PC-3 (cell line): ENCODE measurements around the gene SLC6A17. TPM values are rescaled to one million over a fixed set of nuclear protein-coding genes. Genes with fewer than 3 reads are reported as not detected.

Experiments
- ATAC-seq: fragments of 200-7000 bp; cut with Tn5 transposase; 2 replicates; pipeline ENCODE4 v1.9.1; 2020; ENCODE audit warnings: mild to moderate bottlenecking, moderate library complexity
- BruUV-seq: library from RNA; stranded (reverse); fragments of 400-500 nt; replicated peaks from 2 replicates; lab custom pipeline; 2021; lab: Mats Ljungman, UMichigan
- CTCF ChIA-PET: fragments of 300-600 bp; sonication (Branson Sonifier 250); formaldehyde crosslinking; loops from one replicate; lab custom pipeline; 2022; ENCODE audit warnings: antibody characterized with exemption; lab: Charles Lee
- POLR2A ChIA-PET: fragments of 300-600 bp; sonication (Branson Sonifier 250); formaldehyde crosslinking; loops from one replicate; lab custom pipeline; 2022; ENCODE audit warnings: antibody characterized with exemption; ENCODE audit not compliant: unreplicated experiment; lab: Charles Lee
- DNase-seq: peaks from one replicate; pipeline ENCODE4 v3.0.0-alpha.2; 2015
- H2AFZ ChIP-seq: fragments of 300-600 bp; sonication (generic); 2 replicates; pipeline ENCODE4 v1.6.0; 2016; ENCODE audit warnings: antibody characterized with exemption, low read length
- H3F3A ChIP-seq: fragments of 300-600 bp; sonication (generic); one replicate; pipeline ENCODE4 v1.6.0; 2017; ENCODE audit warnings: antibody characterized with exemption, low read length, control low read depth, mild to moderate bottlenecking; ENCODE audit not compliant: unreplicated experiment
- H3K27ac ChIP-seq: fragments of 300-600 bp; sonication (generic); 2 replicates; pipeline ENCODE4 v1.5.1; 2016; ENCODE audit warnings: mild to moderate bottlenecking, low read length
- H3K27me3 ChIP-seq: fragments of 300-600 bp; sonication (generic); 2 replicates; pipeline ENCODE4 v1.6.1; 2016; ENCODE audit warnings: low read length, mixed read lengths
- H3K36me3 ChIP-seq: fragments of 300-600 bp; sonication (generic); 2 replicates; pipeline ENCODE4 v1.6.1; 2016; ENCODE audit warnings: low read depth, mixed run types, low read length, mixed read lengths
- H3K4me1 ChIP-seq: fragments of 300-600 bp; sonication (generic); 2 replicates; pipeline ENCODE4 v1.5.1; 2016; ENCODE audit warnings: low read length; ENCODE audit not compliant: insufficient read depth
- H3K4me2 ChIP-seq: fragments of 300-600 bp; sonication (generic); 2 replicates; pipeline ENCODE4 v1.6.0; 2016; ENCODE audit warnings: low read length
- H3K4me3 ChIP-seq: fragments of 300-600 bp; sonication (generic); 2 replicates; pipeline ENCODE4 v1.5.1; 2016; ENCODE audit warnings: mild to moderate bottlenecking, low read length, mixed read lengths
- H3K79me2 ChIP-seq: fragments of 300-600 bp; sonication (generic); 2 replicates; pipeline ENCODE4 v1.6.1; 2017; ENCODE audit warnings: low read length, mixed read lengths
- H3K9ac ChIP-seq: fragments of 300-600 bp; sonication (generic); 2 replicates; pipeline ENCODE4 v1.6.0; 2016; ENCODE audit warnings: mild to moderate bottlenecking, low read length
- H3K9me2 ChIP-seq: fragments of 300-600 bp; sonication (generic); replicated peaks from 2 replicates; pipeline ENCODE4 v1.6.1; 2016; ENCODE audit warnings: mixed run types, low read length, mixed read lengths
- H3K9me3 ChIP-seq: fragments of 300-600 bp; sonication (generic); 2 replicates; pipeline ENCODE4 v1.6.1; 2016; ENCODE audit warnings: low read length, mixed read lengths
- H4K20me1 ChIP-seq: fragments of 300-600 bp; sonication (generic); 2 replicates; pipeline ENCODE4 v1.6.1; 2016; ENCODE audit warnings: low read length, mixed read lengths
- EZH2 ChIP-seq: fragments of 300-600 bp; sonication (generic); IDR thresholded peaks from one replicate; pipeline ENCODE4 v1.6.1; 2017; ENCODE audit warnings: antibody characterized with exemption, mild to moderate bottlenecking, low read length; ENCODE audit not compliant: unreplicated experiment
- EZH2phosphoT487 ChIP-seq: fragments of 300-600 bp; sonication (generic); IDR thresholded peaks from 2 replicates; pipeline ENCODE4 v1.6.1; 2018; ENCODE audit warnings: mild to moderate bottlenecking, antibody characterized with exemption, low read length, borderline replicate concordance
- intact Hi-C: fragments of 100-400 bp; cut with micrococcal nuclease; formaldehyde crosslinking; loops from 2 replicates; pipeline ENCODE4 v1.9.0; 2023
- total RNA-seq: library from RNA; depleted of rRNA; stranded (reverse); fragments of >200 nt; gene quantifications from 2 replicates; pipeline ENCODE4 v1.2.3, GENCODE V29; 2014
- TF ChIP-seq, protein P1 (sequence below): fragments of 300-600 bp; sonication (generic); conservative IDR thresholded peaks from 2 replicates; pipeline ENCODE4 v1.5.1; 2017; ENCODE audit warnings: antibody characterized with exemption, low read depth, mild to moderate bottlenecking, low read length

Gene SLC6A17
- total RNA-seq, 1 experiment from 2014 or later: not detected

DNA sequence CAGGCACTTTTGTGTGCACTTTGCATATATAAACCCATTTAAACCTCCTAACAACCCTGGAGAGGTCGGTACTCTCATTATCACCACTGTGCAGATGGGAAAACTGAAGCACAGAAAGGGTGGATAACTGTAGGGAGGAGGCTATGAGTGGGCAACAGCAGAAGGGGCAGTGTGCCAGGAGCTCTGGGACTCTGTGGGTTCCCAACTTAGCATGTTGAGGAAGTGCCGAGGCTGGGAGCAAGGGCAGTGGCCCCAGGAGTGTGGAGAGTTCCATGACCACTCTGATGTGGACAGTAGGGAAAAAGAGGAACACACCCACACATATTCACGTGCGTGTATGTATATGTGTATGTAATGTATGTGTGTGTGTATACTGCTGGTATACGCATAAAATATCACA lies 34.2 kb downstream of the SLC6A17 start:
- BruUV-seq: no TSS peak

DNA sequence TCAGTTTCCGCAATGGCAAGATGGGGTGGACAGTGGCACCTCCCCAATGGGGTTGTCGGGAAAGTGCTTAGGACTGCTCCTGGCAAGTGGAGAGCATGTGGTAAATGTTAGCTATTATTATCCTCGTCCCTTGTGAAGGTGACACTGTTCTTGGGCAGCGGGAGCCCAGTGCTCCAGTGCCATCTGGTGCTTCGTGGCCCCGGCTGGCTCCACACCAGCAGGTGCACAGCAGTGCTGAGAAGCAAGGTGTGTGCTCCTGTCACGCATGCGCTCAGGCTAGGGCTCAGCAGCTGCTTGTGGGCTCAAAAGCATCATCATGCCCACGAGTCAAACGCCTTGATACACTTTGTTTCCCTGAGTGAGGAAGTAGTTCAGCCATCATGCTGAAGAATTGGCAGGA lies 34.9 kb downstream of the SLC6A17 start:
- Histone ChIP-seq H4K20me1 (no peaks in the 10 kb centered on the region), H3F3A (no peaks in the 10 kb centered on the region), H3K4me3 (no peak overlapping the region), H3K9me2 (no peaks in the 10 kb centered on the region), H3K27me3 (peaks cover 38% of the 10 kb centered on the region), H3K36me3 (no peaks in the 10 kb centered on the region), H2AFZ (no peak overlapping the region), H3K27ac (no peak overlapping the region), H3K4me1 (peaks cover 21% of the 10 kb centered on the region), H3K9me3 (no peaks in the 10 kb centered on the region), H3K4me2 (no peak overlapping the region), H3K9ac (no peak overlapping the region), H3K79me2 (no peaks in the 10 kb centered on the region)
- BruUV-seq: no TSS peak
- intact Hi-C loops: no loop called here
- ChIA-PET POLR2A (no interaction called here), CTCF (no interaction called here)
- TF ChIP-seq EZH2: no peak
- TF ChIP-seq EZH2phosphoT487: no peak
- TF ChIP-seq, protein P1, sequence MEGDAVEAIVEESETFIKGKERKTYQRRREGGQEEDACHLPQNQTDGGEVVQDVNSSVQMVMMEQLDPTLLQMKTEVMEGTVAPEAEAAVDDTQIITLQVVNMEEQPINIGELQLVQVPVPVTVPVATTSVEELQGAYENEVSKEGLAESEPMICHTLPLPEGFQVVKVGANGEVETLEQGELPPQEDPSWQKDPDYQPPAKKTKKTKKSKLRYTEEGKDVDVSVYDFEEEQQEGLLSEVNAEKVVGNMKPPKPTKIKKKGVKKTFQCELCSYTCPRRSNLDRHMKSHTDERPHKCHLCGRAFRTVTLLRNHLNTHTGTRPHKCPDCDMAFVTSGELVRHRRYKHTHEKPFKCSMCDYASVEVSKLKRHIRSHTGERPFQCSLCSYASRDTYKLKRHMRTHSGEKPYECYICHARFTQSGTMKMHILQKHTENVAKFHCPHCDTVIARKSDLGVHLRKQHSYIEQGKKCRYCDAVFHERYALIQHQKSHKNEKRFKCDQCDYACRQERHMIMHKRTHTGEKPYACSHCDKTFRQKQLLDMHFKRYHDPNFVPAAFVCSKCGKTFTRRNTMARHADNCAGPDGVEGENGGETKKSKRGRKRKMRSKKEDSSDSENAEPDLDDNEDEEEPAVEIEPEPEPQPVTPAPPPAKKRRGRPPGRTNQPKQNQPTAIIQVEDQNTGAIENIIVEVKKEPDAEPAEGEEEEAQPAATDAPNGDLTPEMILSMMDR: no peak
- no peak for DNase-seq
- ATAC-seq: no peak

More for the DNA sequence above, 34.2 kb downstream of the SLC6A17 start:
- POLR2A ChIA-PET: no interaction called here
- Histone ChIP-seq H3K9ac (no peak overlapping the region), H3K27ac (no peak overlapping the region), H3K9me3 (no peaks in the 10 kb centered on the region), H2AFZ (no peak overlapping the region), H3K79me2 (no peaks in the 10 kb centered on the region), H4K20me1 (no peaks in the 10 kb centered on the region), H3K4me3 (no peak overlapping the region), H3K4me1 (peaks cover 21% of the 10 kb centered on the region), H3K9me2 (no peaks in the 10 kb centered on the region), H3K27me3 (peaks cover 38% of the 10 kb centered on the region), H3K36me3 (no peaks in the 10 kb centered on the region), H3F3A (no peaks in the 10 kb centered on the region), H3K4me2 (no peak overlapping the region)
- TF ChIP-seq, protein P1: no peak
- no peak for TF ChIP-seq EZH2phosphoT487
- no peak for TF ChIP-seq EZH2
- CTCF ChIA-PET: no interaction called here
- ATAC-seq (no peak), DNase-seq (no peak)
- intact Hi-C loops: no loop called here

DNA sequence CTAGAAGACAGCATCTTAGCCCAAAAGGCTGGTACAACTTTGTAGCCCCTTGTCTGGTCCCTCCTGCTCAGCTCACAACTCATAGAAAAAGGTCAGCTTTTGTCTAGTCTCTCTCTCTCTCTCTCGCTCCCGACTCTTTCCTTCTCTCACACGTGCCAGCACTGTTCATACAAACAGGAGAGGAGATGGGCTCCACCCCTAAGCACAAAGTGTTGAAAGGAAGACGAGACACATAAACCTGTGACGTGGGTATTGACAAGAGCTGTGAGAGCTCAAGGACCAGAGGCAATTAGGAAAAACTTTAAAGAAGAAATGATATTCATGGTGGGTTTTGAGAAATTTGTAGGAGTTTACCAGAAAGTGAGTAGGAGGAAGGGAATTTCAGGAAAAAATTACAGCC lies 36.3 kb downstream of the SLC6A17 start:
- H3K4me3 ChIP-seq: no peak overlapping the region
- no peak for DNase-seq
- H3K4me2 ChIP-seq: no peak overlapping the region
- H3K79me2 ChIP-seq: no peaks in the 10 kb centered on the region
- no peaks in the 10 kb centered on the region for H3K36me3 ChIP-seq
- H3K9me3 ChIP-seq: no peaks in the 10 kb centered on the region
- no peaks in the 10 kb centered on the region for H3K9me2 ChIP-seq
- H3K9ac ChIP-seq: no peak overlapping the region
- H3K4me1 ChIP-seq: peaks cover 21% of the 10 kb centered on the region
- intact Hi-C loops: no loop called here
- H3K27ac ChIP-seq: no peak overlapping the region
- CTCF ChIA-PET: no interaction called here
- ATAC-seq: no peak
- no peaks in the 10 kb centered on the region for H3F3A ChIP-seq
- no peaks in the 10 kb centered on the region for H4K20me1 ChIP-seq
- peaks cover 28% of the 10 kb centered on the region for H3K27me3 ChIP-seq
- POLR2A ChIA-PET: interaction anchor here (0.6 kb wide), 1 partner anchor 415 kb away, joined by 3 read pairs; no protein-coding TSS in a partner anchor
- BruUV-seq: no TSS peak
- TF ChIP-seq, protein P1: no peak
- TF ChIP-seq EZH2 (no peak), EZH2phosphoT487 (no peak)
- no peak overlapping the region for H2AFZ ChIP-seq
